SU-DHL-6 (cell line): ENCODE measurements around the gene TRIOBP.
"Not testable (repeated sequence)": the region's sequence is repeated elsewhere in the genome, so short reads cannot be mapped to it uniquely, and the experiment has no call there.

ENCODE experiments used
- H2AFZ ChIP-seq: fragments of 200-600 bp; sonication (generic); 2 replicates; pipeline ENCODE4 v1.6.1; 2014; ENCODE audit warnings: low read depth, mild to moderate bottlenecking, moderate library complexity, mixed read lengths, antibody characterized with exemption, low read length; ENCODE audit not compliant: severe bottlenecking
- H3F3A ChIP-seq: fragments of 200-600 bp; shearing (Covaris generic); 2 replicates; pipeline ENCODE4 v1.6.0; 2016; ENCODE audit warnings: antibody characterized with exemption, mild to moderate bottlenecking; ENCODE audit not compliant: insufficient read depth
- H3K27ac ChIP-seq: fragments of 200-600 bp; sonication (generic); 2 replicates; pipeline ENCODE4 v1.5.1; 2016; ENCODE audit warnings: low read depth, mild to moderate bottlenecking, low read length, moderate library complexity, mixed read lengths
- H3K27me3 ChIP-seq: fragments of 200-600 bp; sonication (generic), shearing (Covaris generic); 2 replicates; pipeline ENCODE4 v1.6.0; 2014; ENCODE audit warnings: mild to moderate bottlenecking, low read length
- H3K36me3 ChIP-seq: fragments of 200-600 bp; sonication (generic); 2 replicates; pipeline ENCODE4 v1.6.1; 2014; ENCODE audit warnings: mild to moderate bottlenecking, low read length, mixed read lengths
- H3K4me2 ChIP-seq: fragments of 300-600, 200-600 bp; shearing (Covaris generic), sonication (generic); 2 replicates; pipeline ENCODE4 v1.6.0; 2014; ENCODE audit warnings: low read length, low read depth, mild to moderate bottlenecking; ENCODE audit not compliant: poor library complexity, severe bottlenecking
- H3K4me3 ChIP-seq: fragments of 200-600 bp; sonication (generic); 2 replicates; pipeline ENCODE4 v1.5.1; 2014; ENCODE audit warnings: antibody characterized with exemption, low read length, mild to moderate bottlenecking, mixed read lengths; ENCODE audit not compliant: insufficient read depth, poor library complexity, severe bottlenecking
- H3K79me2 ChIP-seq: fragments of 200-600 bp; sonication (generic); 2 replicates; pipeline ENCODE4 v1.6.1; 2014; ENCODE audit warnings: mild to moderate bottlenecking, low read length, moderate library complexity; ENCODE audit not compliant: insufficient read depth
- H3K9ac ChIP-seq: fragments of 200-600 bp; sonication (generic); 2 replicates; pipeline ENCODE4 v1.7.0; 2014; ENCODE audit warnings: mild to moderate bottlenecking, low read length
- H3K9me2 ChIP-seq: fragments of 200-600 bp; sonication (generic); replicated peaks from 2 replicates; pipeline ENCODE4 v1.6.1; 2014; ENCODE audit warnings: low read length; ENCODE audit not compliant: insufficient read depth
- H3K9me3 ChIP-seq: fragments of 200-600 bp; sonication (generic); 2 replicates; pipeline ENCODE4 v1.6.1; 2014; ENCODE audit warnings: low read length, mixed read lengths; ENCODE audit not compliant: insufficient read depth
- H4K20me1 ChIP-seq: fragments of 200-600 bp; sonication (generic); 2 replicates; pipeline ENCODE4 v1.6.1; 2014; ENCODE audit warnings: low read depth, mild to moderate bottlenecking, antibody characterized with exemption, low read length, moderate library complexity, mixed read lengths
- EZH2phosphoT487 ChIP-seq: fragments of 200-600 bp; sonication (generic), shearing (Covaris generic); conservative IDR thresholded peaks from 2 replicates; pipeline ENCODE4 v1.6.1; 2018; ENCODE audit warnings: mild to moderate bottlenecking, antibody characterized with exemption, low read length, moderate library complexity, mixed read lengths
- TF ChIP-seq, protein P1 (sequence below): fragments of 200-600 bp; sonication (generic); IDR thresholded peaks from one replicate; pipeline ENCODE4 v1.5.1; 2017; ENCODE audit warnings: antibody characterized with exemption, mild to moderate bottlenecking, low read length, moderate library complexity; ENCODE audit not compliant: insufficient read depth, poor library complexity, severe bottlenecking

TRIOBP gene

DNA sequence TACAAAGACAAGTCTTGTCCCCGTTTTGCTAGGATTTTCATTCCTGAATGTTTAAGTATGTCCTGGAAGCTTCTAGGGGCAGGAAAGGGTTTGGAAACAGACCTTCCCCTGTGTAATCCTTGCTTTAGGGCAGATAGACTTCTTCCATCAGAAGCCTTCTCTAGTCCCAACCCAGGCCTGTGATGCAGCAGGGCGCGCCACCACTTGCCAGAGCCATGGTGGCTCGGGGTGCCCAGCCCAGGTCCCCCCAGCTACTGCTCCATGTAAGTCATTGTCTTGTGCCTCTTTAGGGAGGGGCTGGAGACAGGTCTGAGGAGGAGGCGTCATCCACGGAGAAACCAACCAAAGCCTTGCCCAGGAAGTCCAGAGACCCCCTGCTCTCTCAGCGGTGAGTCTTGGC lies 6.4 kb upstream of the TRIOBP start:
- 0 out of 2 replicates have a peak, but pooled peaks cover 3% of the 10 kb centered on the region for H3K36me3 ChIP-seq
- peaks cover 18% of the 10 kb centered on the region for H3K79me2 ChIP-seq
- H3K4me2 ChIP-seq = no peak overlapping the region
- no peaks in the 10 kb centered on the region for H3K27me3 ChIP-seq
- H3K9me2 ChIP-seq = no peaks in the 10 kb centered on the region
- H3K9me3 ChIP-seq = no peaks in the 10 kb centered on the region
- no peak overlapping the region for H3K4me3 ChIP-seq
- no peak overlapping the region for H3K27ac ChIP-seq
- no peak for TF ChIP-seq EZH2phosphoT487
- TF ChIP-seq, protein P1, sequence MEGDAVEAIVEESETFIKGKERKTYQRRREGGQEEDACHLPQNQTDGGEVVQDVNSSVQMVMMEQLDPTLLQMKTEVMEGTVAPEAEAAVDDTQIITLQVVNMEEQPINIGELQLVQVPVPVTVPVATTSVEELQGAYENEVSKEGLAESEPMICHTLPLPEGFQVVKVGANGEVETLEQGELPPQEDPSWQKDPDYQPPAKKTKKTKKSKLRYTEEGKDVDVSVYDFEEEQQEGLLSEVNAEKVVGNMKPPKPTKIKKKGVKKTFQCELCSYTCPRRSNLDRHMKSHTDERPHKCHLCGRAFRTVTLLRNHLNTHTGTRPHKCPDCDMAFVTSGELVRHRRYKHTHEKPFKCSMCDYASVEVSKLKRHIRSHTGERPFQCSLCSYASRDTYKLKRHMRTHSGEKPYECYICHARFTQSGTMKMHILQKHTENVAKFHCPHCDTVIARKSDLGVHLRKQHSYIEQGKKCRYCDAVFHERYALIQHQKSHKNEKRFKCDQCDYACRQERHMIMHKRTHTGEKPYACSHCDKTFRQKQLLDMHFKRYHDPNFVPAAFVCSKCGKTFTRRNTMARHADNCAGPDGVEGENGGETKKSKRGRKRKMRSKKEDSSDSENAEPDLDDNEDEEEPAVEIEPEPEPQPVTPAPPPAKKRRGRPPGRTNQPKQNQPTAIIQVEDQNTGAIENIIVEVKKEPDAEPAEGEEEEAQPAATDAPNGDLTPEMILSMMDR = no peak
- H3K9ac ChIP-seq = no peak overlapping the region
- H2AFZ ChIP-seq = no peak overlapping the region
- H3F3A ChIP-seq = peaks cover 1% of the 10 kb centered on the region
- no peaks in the 10 kb centered on the region for H4K20me1 ChIP-seq

DNA sequence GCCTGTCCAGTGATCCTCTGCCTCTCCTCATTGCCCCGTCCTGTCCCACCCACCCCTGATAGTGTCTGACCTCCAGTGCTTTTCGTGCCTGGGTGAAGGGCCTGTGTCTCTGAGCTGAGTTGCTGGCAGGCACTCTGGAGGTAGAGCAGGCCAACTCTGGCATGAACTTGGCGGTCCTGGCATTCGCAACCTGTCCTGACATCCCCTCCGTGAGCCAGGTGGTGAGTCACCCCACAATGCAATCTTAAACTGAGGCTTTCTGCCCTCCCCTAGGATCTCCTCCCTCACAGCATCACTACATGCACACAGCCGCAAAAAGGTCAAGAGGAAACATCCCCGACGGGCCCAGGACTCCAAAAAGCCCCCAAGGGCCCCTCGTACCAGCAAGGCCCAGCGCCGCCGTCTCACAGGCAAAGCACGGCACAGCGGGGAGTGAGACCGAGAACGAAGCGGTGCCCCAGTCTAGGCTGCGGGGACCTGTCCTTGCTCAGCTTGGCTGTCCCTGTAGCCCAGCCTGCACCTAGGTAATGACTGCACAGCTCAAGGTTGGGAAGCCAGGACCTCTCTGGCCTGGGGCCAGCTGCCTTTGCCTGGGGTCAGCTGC lies 5.8 kb upstream of the TRIOBP start:
- TF ChIP-seq EZH2phosphoT487 = no peak
- TF ChIP-seq, protein P1 = no peak
- no peak overlapping the region for H3K4me3 ChIP-seq
- H2AFZ ChIP-seq = no peak overlapping the region
- no peak overlapping the region for H3K9ac ChIP-seq
- 0 out of 2 replicates have a peak, but pooled peaks cover 3% of the 10 kb centered on the region for H3K36me3 ChIP-seq
- no peaks in the 10 kb centered on the region for H3K9me3 ChIP-seq
- no peaks in the 10 kb centered on the region for H3F3A ChIP-seq
- no peaks in the 10 kb centered on the region for H3K27me3 ChIP-seq
- H4K20me1 ChIP-seq = no peaks in the 10 kb centered on the region
- H3K4me2 ChIP-seq = no peak overlapping the region
- H3K79me2 ChIP-seq = peaks cover 18% of the 10 kb centered on the region
- no peaks in the 10 kb centered on the region for H3K9me2 ChIP-seq
- H3K27ac ChIP-seq = no peak overlapping the region

DNA sequence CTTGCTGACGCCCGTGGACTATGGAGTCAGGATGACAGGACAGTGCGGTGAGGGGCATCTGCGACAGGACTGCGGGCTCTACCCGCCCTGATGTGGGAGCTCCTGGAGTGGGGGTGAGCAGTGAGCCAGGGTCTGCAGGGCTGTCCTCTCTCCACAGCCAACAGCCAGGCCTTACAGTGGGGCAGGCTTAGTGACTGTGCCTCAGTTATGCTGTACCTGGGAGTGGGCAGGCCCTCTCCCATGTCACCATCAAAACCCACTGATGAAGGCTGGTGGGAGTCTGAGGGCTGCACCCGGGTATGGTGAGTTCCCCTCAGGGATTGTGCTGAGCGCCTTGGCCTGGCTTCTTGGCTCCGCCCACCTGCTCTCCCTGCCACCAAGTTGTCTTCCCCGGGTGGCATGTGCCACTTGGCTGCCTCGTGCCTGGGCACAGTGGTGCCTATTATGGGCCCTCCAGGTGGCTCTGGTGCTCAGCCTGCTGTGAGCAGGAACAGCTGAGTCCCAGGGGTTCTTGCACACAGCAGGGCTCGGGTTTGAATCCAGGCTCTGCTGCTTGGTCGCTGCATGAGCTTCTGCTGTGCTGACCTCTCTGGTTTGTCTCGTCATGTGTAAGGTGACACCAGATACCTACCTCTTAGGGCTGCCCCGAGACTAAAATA lies 4.1 kb upstream of the TRIOBP start:
- peaks cover 6% of the 10 kb centered on the region; the same call in 1 of the 2 replicates for H3K79me2 ChIP-seq
- H3K4me3 ChIP-seq = no peak overlapping the region
- H3K9me2 ChIP-seq = no peaks in the 10 kb centered on the region
- H3K9ac ChIP-seq = no peak overlapping the region
- peak overlapping the region; percentile 15 for H3K27ac ChIP-seq
- no peaks in the 10 kb centered on the region for H3K9me3 ChIP-seq
- H3K36me3 ChIP-seq = 0 out of 2 replicates have a peak, but pooled peaks cover 3% of the 10 kb centered on the region
- no peak for TF ChIP-seq EZH2phosphoT487
- TF ChIP-seq, protein P1 = no peak
- H4K20me1 ChIP-seq = no peaks in the 10 kb centered on the region
- H3K4me2 ChIP-seq = no peak overlapping the region
- no peaks in the 10 kb centered on the region for H3F3A ChIP-seq
- H2AFZ ChIP-seq = no peak overlapping the region
- H3K27me3 ChIP-seq = no peaks in the 10 kb centered on the region

DNA sequence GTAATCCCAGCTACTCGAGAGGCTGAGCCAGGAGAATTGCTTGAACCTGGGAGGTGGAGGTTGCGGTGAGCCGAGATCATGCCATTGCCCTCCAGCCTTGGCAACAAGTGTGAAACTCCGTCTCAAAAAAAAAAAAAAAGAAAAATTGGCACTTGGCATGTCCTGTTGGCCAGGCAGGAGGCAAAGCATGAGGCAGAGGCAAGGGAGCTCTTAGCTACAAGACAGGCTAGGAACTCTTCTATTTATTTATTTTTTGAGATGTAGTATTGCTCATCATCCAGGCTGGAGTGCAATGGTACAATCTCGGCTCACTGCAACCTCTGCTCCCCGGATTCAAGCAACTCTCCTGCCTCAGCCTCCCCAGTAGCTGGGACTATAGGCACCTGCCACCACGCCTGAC lies 2.7 kb upstream of the TRIOBP start:
- H3K9me2 ChIP-seq, H4K20me1 ChIP-seq, H3K27me3 ChIP-seq, H3K9me3 ChIP-seq, H3K36me3 ChIP-seq, H3K9ac ChIP-seq, H3F3A ChIP-seq, H3K27ac ChIP-seq, H2AFZ ChIP-seq, H3K4me2 ChIP-seq, H3K4me3 ChIP-seq, H3K79me2 ChIP-seq: not testable (repeated sequence)

DNA sequence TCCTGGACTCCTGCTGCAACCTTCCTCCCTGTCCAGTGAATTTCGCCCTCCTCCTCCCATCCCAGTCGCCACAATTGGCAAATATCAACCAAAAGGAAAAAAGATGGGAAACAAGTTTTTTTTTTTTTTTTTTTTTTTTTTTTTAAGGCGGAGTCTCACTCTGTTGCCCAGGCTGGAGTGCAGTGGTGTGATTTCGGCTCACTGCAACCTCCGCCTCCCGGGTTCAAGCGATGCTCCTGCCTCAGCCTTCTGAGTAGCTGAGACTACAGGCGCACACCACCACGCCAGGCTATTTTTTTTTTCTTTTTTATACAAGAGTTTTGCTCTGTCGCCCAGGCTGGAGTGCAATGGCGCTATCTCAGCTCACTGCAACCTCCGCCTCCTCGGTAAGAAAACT lies 590 bp upstream of the TRIOBP start:
- H4K20me1 ChIP-seq, H2AFZ ChIP-seq, H3K9me2 ChIP-seq, H3K9me3 ChIP-seq, H3K27ac ChIP-seq, H3K27me3 ChIP-seq, H3K79me2 ChIP-seq, H3K4me3 ChIP-seq, H3K36me3 ChIP-seq, H3F3A ChIP-seq: not testable (repeated sequence)
- Histone ChIP-seq H3K4me2 (peak overlapping the region; percentile 49), H3K9ac (peak overlapping the region; percentile 6; the same call in 1 of the 2 replicates)
